Spleen (tissue), 7 donors: Measurements from ENCODE around the gene S1PR4.

Experiments used
- CTCF ChIP-seq, 11 experiments: fragments of 200-600 bp in 7 of 11; fragments of 450-650 bp in 4 of 11; sonication (generic) in 4 of 11; IDR thresholded peaks in 8 of 11; conservative IDR thresholded peaks in 3 of 11; 1 replicate in 7 of 11; 2 replicates in 4 of 11; pipeline versions ENCODE4 v1.4.0 to v1.8.0; 2016 to 2021; ENCODE audit warnings: antibody characterized with exemption in 11 of 11, inconsistent platforms in 4 of 11, mild to moderate bottlenecking in 1 of 11
- POLR2A ChIP-seq, 3 donors: fragments of 450-650 bp; IDR thresholded peaks; one replicate each; pipeline ENCODE4 v1.5.1; 2017; ENCODE audit warnings: antibody characterized with exemption in 3 of 3, mild to moderate bottlenecking in 1 of 3
- POLR2AphosphoS5 ChIP-seq, 3 donors: sonication (generic); formaldehyde crosslinking; IDR thresholded peaks; one replicate each; pipeline ENCODE4 v1.5.1; 2017; ENCODE audit warnings: antibody characterized with exemption in 3 of 3
- donor health status: DM: no; HTN: no; CAD: no; lungs with moderate emphysema.
- donor health status: DM: no; HTN: no; CAD: no.
- donor health status: DM: no; HTN: no; CAD: no.

GRCh38 chr19:3178973-3179738 lies 587 bp downstream of the S1PR4 start:
- peak in 1 of 11 experiments; percentile 1 for TF ChIP-seq CTCF (IDR thresholded peaks at IDR 0.05 in 8 of 11, conservative IDR thresholded peaks at IDR 0.05 in 3 of 11)
- TF ChIP-seq POLR2A (IDR thresholded peaks at IDR 0.05): no peak
- TF ChIP-seq POLR2AphosphoS5 (IDR thresholded peaks at IDR 0.05): peak in 1 of 3 donors; percentile 24
